ENCODE measurements around the gene ILF2.

- TF ChIP-seq, protein P1, sequence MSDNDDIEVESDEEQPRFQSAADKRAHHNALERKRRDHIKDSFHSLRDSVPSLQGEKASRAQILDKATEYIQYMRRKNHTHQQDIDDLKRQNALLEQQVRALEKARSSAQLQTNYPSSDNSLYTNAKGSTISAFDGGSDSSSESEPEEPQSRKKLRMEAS (IDR thresholded peaks at IDR 0.05): no peak
- no peak for TF ChIP-seq EP300 (IDR thresholded peaks at IDR 0.05; ENCODE audit: borderline replicate concordance)
- no peak for TF ChIP-seq EGR1 (IDR thresholded peaks at IDR 0.05)
- no peak for TF ChIP-seq YY1 (IDR thresholded peaks at IDR 0.05; ENCODE audit: low read depth)
- TF ChIP-seq TCF12 (IDR thresholded peaks at IDR 0.05; ENCODE audit: low read depth): no peak
- TF ChIP-seq, protein P2, sequence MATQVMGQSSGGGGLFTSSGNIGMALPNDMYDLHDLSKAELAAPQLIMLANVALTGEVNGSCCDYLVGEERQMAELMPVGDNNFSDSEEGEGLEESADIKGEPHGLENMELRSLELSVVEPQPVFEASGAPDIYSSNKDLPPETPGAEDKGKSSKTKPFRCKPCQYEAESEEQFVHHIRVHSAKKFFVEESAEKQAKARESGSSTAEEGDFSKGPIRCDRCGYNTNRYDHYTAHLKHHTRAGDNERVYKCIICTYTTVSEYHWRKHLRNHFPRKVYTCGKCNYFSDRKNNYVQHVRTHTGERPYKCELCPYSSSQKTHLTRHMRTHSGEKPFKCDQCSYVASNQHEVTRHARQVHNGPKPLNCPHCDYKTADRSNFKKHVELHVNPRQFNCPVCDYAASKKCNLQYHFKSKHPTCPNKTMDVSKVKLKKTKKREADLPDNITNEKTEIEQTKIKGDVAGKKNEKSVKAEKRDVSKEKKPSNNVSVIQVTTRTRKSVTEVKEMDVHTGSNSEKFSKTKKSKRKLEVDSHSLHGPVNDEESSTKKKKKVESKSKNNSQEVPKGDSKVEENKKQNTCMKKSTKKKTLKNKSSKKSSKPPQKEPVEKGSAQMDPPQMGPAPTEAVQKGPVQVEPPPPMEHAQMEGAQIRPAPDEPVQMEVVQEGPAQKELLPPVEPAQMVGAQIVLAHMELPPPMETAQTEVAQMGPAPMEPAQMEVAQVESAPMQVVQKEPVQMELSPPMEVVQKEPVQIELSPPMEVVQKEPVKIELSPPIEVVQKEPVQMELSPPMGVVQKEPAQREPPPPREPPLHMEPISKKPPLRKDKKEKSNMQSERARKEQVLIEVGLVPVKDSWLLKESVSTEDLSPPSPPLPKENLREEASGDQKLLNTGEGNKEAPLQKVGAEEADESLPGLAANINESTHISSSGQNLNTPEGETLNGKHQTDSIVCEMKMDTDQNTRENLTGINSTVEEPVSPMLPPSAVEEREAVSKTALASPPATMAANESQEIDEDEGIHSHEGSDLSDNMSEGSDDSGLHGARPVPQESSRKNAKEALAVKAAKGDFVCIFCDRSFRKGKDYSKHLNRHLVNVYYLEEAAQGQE (IDR thresholded peaks at IDR 0.05; ENCODE audit: low read depth): no peak
- TF ChIP-seq RAD21 (IDR thresholded peaks at IDR 0.05; ENCODE audit: low read depth): no peak
- no peak for TF ChIP-seq TAF1 (IDR thresholded peaks at IDR 0.05; ENCODE audit: low read depth)
- TF ChIP-seq FOXM1 (IDR thresholded peaks at IDR 0.05; ENCODE audit: borderline replicate concordance, low read depth): no peak
- TF ChIP-seq CREB1 (IDR thresholded peaks at IDR 0.05; ENCODE audit: low read depth): no peak
- no peak for TF ChIP-seq NFIC (IDR thresholded peaks at IDR 0.05)
- TF ChIP-seq, protein P3, sequence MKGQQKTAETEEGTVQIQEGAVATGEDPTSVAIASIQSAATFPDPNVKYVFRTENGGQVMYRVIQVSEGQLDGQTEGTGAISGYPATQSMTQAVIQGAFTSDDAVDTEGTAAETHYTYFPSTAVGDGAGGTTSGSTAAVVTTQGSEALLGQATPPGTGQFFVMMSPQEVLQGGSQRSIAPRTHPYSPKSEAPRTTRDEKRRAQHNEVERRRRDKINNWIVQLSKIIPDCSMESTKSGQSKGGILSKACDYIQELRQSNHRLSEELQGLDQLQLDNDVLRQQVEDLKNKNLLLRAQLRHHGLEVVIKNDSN (IDR thresholded peaks at IDR 0.05): no peak
- no peak for TF ChIP-seq CEBPB (IDR thresholded peaks at IDR 0.05)
- TF ChIP-seq TEAD4 (IDR thresholded peaks at IDR 0.05): no peak
These were observed 8.7 kb upstream of the ILF2 start for GRCh38 chr1:153679337-153680119.
